HCEC 1CT (cell line): Measurements from ENCODE around the gene ARHGAP6.
"Not testable (repeated sequence)": the region's sequence is repeated elsewhere in the genome, so short reads cannot be mapped to it uniquely, and the experiment has no call there.

ENCODE experiments used
- DNase-seq: peaks from one replicate; pipeline ENCODE4 v3.0.0-alpha.2; 2017

Gene ARHGAP6

GRCh38 chrX:11382930-11383329, 282.8 kb downstream of the ARHGAP6 start:
- no peak for DNase-seq

- DNase-seq, result peak; percentile 58
These were observed 284.3 kb downstream of the ARHGAP6 start for GRCh38 chrX:11381464-11381863.

- peak; percentile 30 for DNase-seq
These were observed 285.4 kb downstream of the ARHGAP6 start for GRCh38 chrX:11380187-11380844.

DNA sequence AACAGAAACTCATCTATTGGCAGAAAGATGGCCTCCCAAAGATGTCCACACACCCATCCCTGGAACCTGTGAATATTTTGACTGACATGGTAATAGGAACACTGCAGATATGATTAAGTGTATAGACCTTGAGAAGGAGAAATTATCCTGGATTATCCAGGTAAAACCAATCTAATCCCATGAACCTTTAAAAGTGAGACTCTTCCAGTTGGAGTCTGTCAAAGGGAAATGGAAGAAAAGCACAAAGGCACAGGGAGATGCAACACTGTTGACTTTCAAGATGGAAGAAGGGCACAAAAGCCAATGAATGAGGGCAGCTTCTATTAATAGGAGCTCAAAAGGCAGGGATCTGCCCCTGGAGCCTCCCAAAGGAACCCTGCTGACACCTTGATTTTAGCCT, 289.6 kb downstream of the ARHGAP6 start:
- DNase-seq, result no peak

DNA sequence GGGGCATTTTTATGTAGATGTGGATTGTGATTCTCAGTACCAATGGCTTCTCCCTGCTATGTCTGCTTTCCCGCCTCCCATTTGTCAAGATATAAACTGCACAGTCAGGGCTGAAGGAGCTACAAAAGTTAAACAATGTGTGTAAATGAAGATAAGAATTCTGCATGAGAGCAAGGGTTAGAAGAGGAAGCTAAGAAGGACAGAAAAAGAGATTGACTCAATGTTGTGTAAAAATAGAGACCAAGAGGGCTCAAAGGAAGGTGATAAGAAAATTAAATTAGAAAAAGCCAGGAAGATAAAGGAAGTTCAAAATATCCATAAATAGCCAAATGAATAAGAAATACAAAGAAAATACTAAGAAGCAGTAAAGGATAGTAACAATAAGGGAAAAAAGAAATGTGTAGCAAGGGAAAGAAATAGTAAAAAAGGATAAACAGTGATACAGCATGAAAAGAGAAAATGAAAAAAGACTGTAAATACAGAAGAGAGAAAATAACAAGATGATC, 290.1 kb downstream of the ARHGAP6 start:
- no peak for DNase-seq

GRCh38 chrX:11374570-11374969, 291.1 kb downstream of the ARHGAP6 start:
- no peak for DNase-seq

- no peak for DNase-seq
These were observed 294.6 kb downstream of the ARHGAP6 start for GRCh38 chrX:11371106-11371505.

GRCh38 chrX:11367609-11368430, 297.9 kb downstream of the ARHGAP6 start:
- peak; percentile 68 for DNase-seq

GRCh38 chrX:11366998-11367595, 298.6 kb downstream of the ARHGAP6 start:
- DNase-seq, result no peak

DNA sequence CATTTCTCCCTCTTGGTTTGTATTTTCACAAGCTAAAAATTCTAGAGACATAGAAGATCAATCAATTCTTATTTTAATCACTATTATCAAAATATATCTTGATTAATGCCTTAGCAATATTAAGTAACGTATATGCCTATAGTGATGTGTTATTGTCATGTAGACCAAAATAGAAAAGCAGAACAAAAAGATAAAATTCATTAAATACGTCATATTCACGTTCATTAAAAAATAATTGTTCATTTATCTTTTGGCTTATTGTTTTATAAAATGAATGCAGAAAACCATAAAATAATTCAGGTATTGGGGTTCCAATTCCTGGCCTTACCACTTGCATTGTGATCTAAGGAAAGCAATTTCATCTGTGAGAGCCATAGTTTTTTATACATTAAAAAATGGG, 300.3 kb downstream of the ARHGAP6 start:
- DNase-seq, result no peak

DNA sequence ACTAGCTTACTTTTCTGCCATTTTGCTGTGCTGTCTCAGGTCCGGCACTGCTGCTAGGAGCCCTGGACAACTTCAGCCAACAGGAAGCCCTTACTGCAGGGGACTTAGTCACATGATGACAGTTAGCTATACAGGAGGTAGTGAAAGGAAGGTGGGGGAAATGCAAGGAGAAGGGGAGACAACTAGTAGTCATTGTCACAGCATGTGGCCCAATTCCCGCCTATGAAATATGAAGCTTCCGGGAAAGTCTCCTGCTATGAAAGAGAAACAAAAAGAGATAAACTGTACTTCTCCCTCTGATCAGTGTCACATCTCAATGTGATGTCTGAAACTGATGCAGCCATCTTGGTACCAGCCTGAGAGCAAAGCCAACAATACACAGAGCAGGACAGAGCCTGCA, 300.9 kb downstream of the ARHGAP6 start:
- no peak for DNase-seq

- not testable (repeated sequence) for DNase-seq
These were observed 301.9 kb downstream of the ARHGAP6 start for GRCh38 chrX:11363825-11364224.

- no peak for DNase-seq
These were observed 302.6 kb downstream of the ARHGAP6 start for GRCh38 chrX:11363069-11363594.

DNA sequence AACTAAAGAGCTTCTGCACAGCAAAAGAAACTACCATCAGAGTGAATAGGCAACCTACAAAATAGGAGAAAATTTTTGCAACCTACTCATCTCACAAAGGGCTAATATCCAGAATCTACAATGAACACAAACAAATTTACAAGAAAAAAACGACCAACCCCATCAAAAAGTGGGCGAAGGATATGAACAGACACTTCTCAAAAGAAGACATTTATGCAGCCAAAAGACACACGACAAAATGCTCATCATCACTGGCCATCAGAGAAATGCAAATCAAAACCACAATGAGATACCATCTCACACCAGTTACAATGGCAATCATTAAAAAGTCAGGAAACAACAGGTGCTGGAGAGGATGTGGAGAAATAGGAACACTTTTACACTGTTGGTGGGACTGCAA, 304.1 kb downstream of the ARHGAP6 start:
- DNase-seq, result not testable (repeated sequence)

- DNase-seq, result peak; percentile 28
These were observed 309.8 kb downstream of the ARHGAP6 start for GRCh38 chrX:11355944-11356343.

DNA sequence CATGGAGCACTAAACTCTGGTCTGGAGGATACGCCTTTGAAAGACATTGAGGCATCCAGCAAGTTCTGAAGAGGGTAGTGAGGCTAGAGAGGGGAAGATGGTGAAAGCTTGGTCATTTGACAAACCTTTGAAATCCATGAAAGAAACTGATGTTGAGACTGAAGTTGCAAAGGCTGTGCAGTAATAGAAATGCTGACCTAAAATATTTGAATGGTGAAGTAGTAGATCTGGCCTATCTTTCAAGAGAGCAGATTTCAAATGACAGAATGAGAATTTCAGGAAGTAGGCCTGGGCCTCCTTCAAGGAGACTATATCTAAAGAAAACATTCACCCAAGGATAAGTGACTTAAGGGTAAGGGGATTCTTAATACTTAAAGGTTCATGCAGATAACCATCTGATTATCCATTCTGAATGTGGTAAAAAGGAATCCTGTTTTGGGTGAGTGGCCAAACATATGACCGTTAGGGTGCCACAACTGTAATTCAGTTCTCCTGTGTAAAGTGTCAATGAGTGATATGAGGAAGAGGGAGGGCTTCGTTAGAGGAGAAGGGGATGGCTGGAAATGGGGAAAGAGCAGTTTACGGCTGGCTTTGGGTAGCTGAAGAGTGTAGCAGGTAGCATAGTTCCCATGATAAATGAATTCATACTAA, 310.3 kb downstream of the ARHGAP6 start:
- no peak for DNase-seq

- DNase-seq, result peak; percentile 43
These were observed 313.4 kb downstream of the ARHGAP6 start for GRCh38 chrX:11352296-11352741.

GRCh38 chrX:11351375-11352295, 314.1 kb downstream of the ARHGAP6 start:
- peak; percentile 85 for DNase-seq

GRCh38 chrX:11349661-11350337, 315.9 kb downstream of the ARHGAP6 start:
- DNase-seq, result no peak

- DNase-seq, result no peak
These were observed 316.7 kb downstream of the ARHGAP6 start for GRCh38 chrX:11349020-11349419.

GRCh38 chrX:11347300-11347699, 318.4 kb downstream of the ARHGAP6 start:
- DNase-seq, result no peak
